SK-N-MC (cell line): ENCODE results near the gene GRIP1.

ENCODE experiments used
- EZH2 ChIP-seq: fragments of 200-600 bp; sonication (generic); IDR thresholded peaks from one replicate; pipeline ENCODE4 v1.6.1; 2017; ENCODE audit warnings: antibody characterized with exemption
- FOXP2 ChIP-seq: optimal IDR thresholded peaks from 2 replicates; pipeline ENCODE3; 2011; ENCODE audit warnings: mild to moderate bottlenecking, moderate library complexity; ENCODE audit not compliant: insufficient read depth; ENCODE audit errors: extremely low read length, control extremely low read depth
- POLR2AphosphoS5 ChIP-seq: IDR thresholded peaks from 2 replicates; pipeline ENCODE4 v1.6.1; 2012; ENCODE audit warnings: mild to moderate bottlenecking, low read depth, low read length, borderline replicate concordance

- no peak for TF ChIP-seq EZH2
- no peak for TF ChIP-seq POLR2AphosphoS5
- no peak for TF ChIP-seq FOXP2
Measured at GRCh38 chr12:66354291-66354690, 324.6 kb downstream of the GRIP1 start.
